ENCODE measurements around the gene ABTB2. TPM values are rescaled to one million over a fixed set of nuclear protein-coding genes. Genes with fewer than 3 reads are reported as not detected.

The ABTB2 gene
- total and polyA plus RNA-seq, 2 of the 8 experiments (the other 6 are each of a cell fraction or from before 2014, with no cell fraction given), result 7.7 to 10.2 TPM

DNA sequence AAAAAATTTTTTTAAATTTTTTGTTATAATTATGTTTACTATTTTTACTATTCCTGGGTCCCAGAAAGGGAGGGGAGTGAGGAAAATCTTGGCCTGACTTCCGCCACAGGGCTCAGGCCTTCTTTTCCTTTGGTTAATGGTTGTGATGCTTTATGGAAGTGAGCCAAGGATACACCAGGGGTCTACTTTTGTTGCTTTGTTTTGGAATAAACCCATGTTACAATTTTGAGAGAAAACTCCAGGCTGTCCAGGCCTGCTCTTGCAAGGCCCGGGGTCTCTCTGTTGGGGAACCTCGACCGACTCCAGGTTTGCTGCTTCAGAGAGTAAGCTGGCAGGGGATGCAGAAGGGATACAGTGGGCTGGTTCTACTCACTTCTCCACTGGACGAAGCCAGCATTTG lies 84.7 kb downstream of the ABTB2 start:
- Histone ChIP-seq H2BK20ac (ENCODE audit: low read length) (no peak overlapping the region), H3K27ac (ENCODE audit: low read depth, low read length) (no peak overlapping the region), H2BK5ac (ENCODE audit: low read depth, low read length) (no peak overlapping the region), H3K56ac (replicated peaks; ENCODE audit: insufficient read length, low read depth, low read length) (no peak overlapping the region), H3K23me2 (ENCODE audit: low read depth, low read length) (no peaks in the 10 kb centered on the region), H4K91ac (replicated peaks; ENCODE audit: insufficient read length, low read length) (no peak overlapping the region), H3K18ac (ENCODE audit: extremely low read depth, low read length) (no peak overlapping the region), H2AFZ (ENCODE audit: low read length) (no peak overlapping the region), H3K27me3 (replicated peaks in 1 of 4; ENCODE audit: control insufficient read depth in 3 of 4, extremely low read depth in 1 of 4, insufficient read depth in 3 of 4, low read length in 3 of 4) (no peaks in the 10 kb centered on the region), H3K79me1 (ENCODE audit: low read depth, low read length) (no peaks in the 10 kb centered on the region; the same call in 1 of the 2 replicates), H3K36me3 (ENCODE audit: control insufficient read depth in 2 of 4, insufficient read depth in 4 of 4, low read length in 3 of 4) (no peaks in the 10 kb centered on the region), H3K9me3 (ENCODE audit: insufficient read depth in 2 of 2, low read depth in 1 of 2, low read length in 1 of 2) (no peaks in the 10 kb centered on the region; a peak in 1 of 4 replicates), H2AK5ac (ENCODE audit: low read depth, low read length) (no peak overlapping the region), H3K4me3 (ENCODE audit: extremely low read depth in 1 of 4, insufficient read depth in 2 of 4, low read depth in 3 of 4, low read length in 4 of 4) (no peak overlapping the region), H2BK12ac (ENCODE audit: low read depth, low read length) (no peak overlapping the region), H3K14ac (ENCODE audit: insufficient read length) (no peak overlapping the region), H4K8ac (ENCODE audit: extremely low read depth, insufficient read depth, low read length) (no peak overlapping the region), H3K9ac (replicated peaks in 1 of 4; ENCODE audit: extremely low read depth in 1 of 4, low read depth in 3 of 4, low read length in 3 of 4) (no peak overlapping the region), H3K4me2 (ENCODE audit: insufficient read depth in 1 of 2, low read depth in 2 of 2, low read length in 2 of 2) (no peak overlapping the region), H2BK120ac (replicated peaks; ENCODE audit: low read depth, low read length) (no peak overlapping the region), H3K23ac (ENCODE audit: insufficient read length) (no peak overlapping the region), H3K4ac (replicated peaks; ENCODE audit: insufficient read length, low read depth, low read length) (no peak overlapping the region), H3K79me2 (ENCODE audit: control insufficient read depth in 1 of 2, insufficient read depth in 2 of 2, low read length in 2 of 2) (no peaks in the 10 kb centered on the region), H2BK15ac (ENCODE audit: low read length) (no peak overlapping the region), H4K5ac (ENCODE audit: insufficient read length, low read depth, low read length) (no peak overlapping the region), H3K4me1 (replicated peaks in 1 of 4; ENCODE audit: control insufficient read depth in 3 of 4, insufficient read depth in 4 of 4, low read length in 3 of 4) (peaks cover 0 to 5% (median 1%) of the 10 kb centered on the region in 4 experiments; a peak in 1 of 7 replicates), H4K20me1 (replicated peaks in 1 of 2; ENCODE audit: control insufficient read depth in 1 of 2, insufficient read depth in 2 of 2, low read length in 2 of 2) (no peaks in the 10 kb centered on the region)
- DNase-seq (ENCODE audit: low read depth in 1 of 2, low spot score in 2 of 2), result no peak
- ChIA-PET CTCF (ENCODE audit: partially characterized antibody) (no interaction called here), POLR2A (ENCODE audit: partially characterized antibody) (no interaction called here)
- TF ChIP-seq TAF7 (optimal IDR thresholded peaks at IDR 0.05; ENCODE audit: borderline replicate concordance, low read depth, low read length), result no peak
- no peak for TF ChIP-seq RFX5 (IDR thresholded peaks at IDR 0.05; ENCODE audit: borderline replicate concordance, low read depth, low read length)
- TF ChIP-seq SIX5 (IDR thresholded peaks at IDR 0.05; ENCODE audit: low read depth, low read length), result no peak
- no peak for TF ChIP-seq CHD1 (IDR thresholded peaks at IDR 0.05; ENCODE audit: low read depth, low read length)
- no peak for TF ChIP-seq MAFK (IDR thresholded peaks at IDR 0.05; ENCODE audit: low read depth, low read length)
- 88% methylated on average over 5 of the region's 5 CpGs; no CpG with 5 or more reads in 1 of the 2 experiments for WGBS, 2 experiments (ENCODE audit: extremely low coverage in 1 of 2, insufficient coverage in 1 of 2, insufficient read length in 1 of 2, insufficient replicate concordance in 2 of 2, low coverage in 1 of 2, low lambda C conversion rate in 2 of 2, missing lambda C conversion rate in 1 of 2)
- FAIRE-seq, result no peak
